Tibial nerve (tissue), 3 donors: ENCODE results near the gene FARP1.

Experiments used
- POLR2A ChIP-seq, 2 donors: fragments of 450-650 bp; IDR thresholded peaks; one replicate each; pipeline ENCODE4 v1.6.1; 2017; ENCODE audit warnings: antibody characterized with exemption in 2 of 2, mild to moderate bottlenecking in 2 of 2, moderate library complexity in 2 of 2
- TF ChIP-seq, protein P1 (sequence below), 5 experiments: fragments of 200-600 bp in 3 of 5; fragments of 450-650 bp in 2 of 5; sonication (generic) in 3 of 5; IDR thresholded peaks; one replicate each; pipeline ENCODE4 v1.5.1; 2016 to 2019; ENCODE audit warnings: antibody characterized with exemption in 5 of 5, mild to moderate bottlenecking in 3 of 5, moderate library complexity in 2 of 5

DNA sequence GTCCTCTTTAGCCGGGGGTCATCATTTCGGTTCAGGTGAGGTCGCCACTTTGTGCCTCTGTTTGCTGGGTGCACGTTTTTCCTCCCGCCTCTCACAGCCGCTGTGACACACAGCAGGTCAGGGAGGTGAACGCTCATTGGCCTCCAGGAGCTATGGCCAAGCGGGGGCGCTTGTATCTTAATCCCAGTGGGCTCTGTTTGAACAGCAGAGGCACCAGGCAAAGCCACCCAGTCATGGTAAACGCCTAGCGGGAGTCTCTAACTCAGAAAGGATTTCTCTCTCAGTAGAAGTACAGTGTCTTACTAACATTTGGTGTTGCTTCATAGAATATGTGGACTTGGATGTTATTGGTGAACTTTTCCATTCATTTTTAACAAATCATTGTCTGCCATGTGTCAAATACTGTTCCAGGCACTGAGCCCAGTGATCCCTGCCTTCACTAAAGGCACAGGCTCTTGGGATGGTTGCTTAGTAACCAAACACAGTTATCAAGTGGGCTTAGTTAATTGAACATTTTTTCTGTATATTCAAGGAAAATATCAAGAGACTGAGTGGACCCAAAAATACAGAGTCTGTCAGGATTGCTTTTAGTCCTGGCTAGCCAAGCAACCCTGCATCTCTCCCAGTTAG, 247.3 kb downstream of the FARP1 start:
- TF ChIP-seq, protein P1, sequence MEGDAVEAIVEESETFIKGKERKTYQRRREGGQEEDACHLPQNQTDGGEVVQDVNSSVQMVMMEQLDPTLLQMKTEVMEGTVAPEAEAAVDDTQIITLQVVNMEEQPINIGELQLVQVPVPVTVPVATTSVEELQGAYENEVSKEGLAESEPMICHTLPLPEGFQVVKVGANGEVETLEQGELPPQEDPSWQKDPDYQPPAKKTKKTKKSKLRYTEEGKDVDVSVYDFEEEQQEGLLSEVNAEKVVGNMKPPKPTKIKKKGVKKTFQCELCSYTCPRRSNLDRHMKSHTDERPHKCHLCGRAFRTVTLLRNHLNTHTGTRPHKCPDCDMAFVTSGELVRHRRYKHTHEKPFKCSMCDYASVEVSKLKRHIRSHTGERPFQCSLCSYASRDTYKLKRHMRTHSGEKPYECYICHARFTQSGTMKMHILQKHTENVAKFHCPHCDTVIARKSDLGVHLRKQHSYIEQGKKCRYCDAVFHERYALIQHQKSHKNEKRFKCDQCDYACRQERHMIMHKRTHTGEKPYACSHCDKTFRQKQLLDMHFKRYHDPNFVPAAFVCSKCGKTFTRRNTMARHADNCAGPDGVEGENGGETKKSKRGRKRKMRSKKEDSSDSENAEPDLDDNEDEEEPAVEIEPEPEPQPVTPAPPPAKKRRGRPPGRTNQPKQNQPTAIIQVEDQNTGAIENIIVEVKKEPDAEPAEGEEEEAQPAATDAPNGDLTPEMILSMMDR (IDR thresholded peaks at IDR 0.05) = no peak
- TF ChIP-seq POLR2A (IDR thresholded peaks at IDR 0.05) = no peak
